ENCODE measurements around the gene TSBP1. TPM values are rescaled to one million over a fixed set of nuclear protein-coding genes. Genes with fewer than 3 reads are reported as not detected.
A peak's percentile ranks its signal among the peaks of the same experiment; 100 is the strongest.

The TSBP1 gene
- total and polyA plus RNA-seq, 2 of the 8 experiments (the other 6 are each of a cell fraction or from before 2014, with no cell fraction given) = not detected

DNA sequence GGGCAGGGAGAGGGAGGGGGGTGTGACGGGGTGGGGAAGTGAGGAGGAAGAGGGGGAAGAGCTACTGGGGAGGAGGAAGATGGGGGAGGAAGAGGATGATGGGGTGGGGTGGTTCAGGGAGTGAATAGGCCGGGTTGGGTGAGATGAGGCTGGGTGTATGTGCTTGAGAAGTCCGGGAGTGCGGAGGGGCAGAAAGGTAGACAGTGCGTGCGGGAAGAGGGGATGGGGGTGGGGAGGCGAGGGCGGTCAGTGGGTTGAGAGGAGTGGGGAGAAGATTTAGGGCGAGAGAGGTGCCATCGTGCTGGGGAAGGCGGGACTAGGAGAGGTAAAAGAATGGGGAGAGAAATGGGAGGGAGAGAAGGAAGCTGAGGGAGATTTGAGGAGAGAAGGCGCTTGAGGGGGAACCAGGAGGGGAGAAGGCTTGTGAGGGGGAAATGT is 116.9 kb downstream of the TSBP1 start:
- Histone ChIP-seq H2BK20ac (ENCODE audit: low read length) (0 out of 2 replicates have a peak overlapping the region, but pooled peaks have one; percentile 61), H4K20me1 (replicated peaks in 1 of 2; ENCODE audit: control insufficient read depth in 1 of 2, insufficient read depth in 2 of 2, low read length in 2 of 2) (no peaks in the 10 kb centered on the region), H4K5ac (ENCODE audit: insufficient read length, low read depth, low read length) (no peak overlapping the region), H3K27me3 (replicated peaks in 1 of 4; ENCODE audit: control insufficient read depth in 3 of 4, extremely low read depth in 1 of 4, insufficient read depth in 3 of 4, low read length in 3 of 4) (no peaks in the 10 kb centered on the region), H3K4me1 (replicated peaks in 1 of 4; ENCODE audit: control insufficient read depth in 3 of 4, insufficient read depth in 4 of 4, low read length in 3 of 4) (peaks cover 2 to 5% (median 3%) of the 10 kb centered on the region in 4 experiments; a peak in 4 of 7 replicates), H3K23ac (ENCODE audit: insufficient read length) (no peak overlapping the region), H3K9ac (replicated peaks in 1 of 4; ENCODE audit: extremely low read depth in 1 of 4, low read depth in 3 of 4, low read length in 3 of 4) (peak overlapping the region in 3 of 4 experiments; percentile 42 to 56 (median 44); a peak in 4 of 7 replicates), H3K56ac (replicated peaks; ENCODE audit: insufficient read length, low read depth, low read length) (peak overlapping the region; percentile 35), H3K23me2 (ENCODE audit: low read depth, low read length) (peaks cover 7% of the 10 kb centered on the region; the same call in 1 of the 2 replicates), H4K91ac (replicated peaks; ENCODE audit: insufficient read length, low read length) (peak overlapping the region; percentile 88), H3K18ac (ENCODE audit: extremely low read depth, low read length) (peak overlapping the region; percentile 60; the same call in 1 of the 2 replicates), H3K9me3 (ENCODE audit: insufficient read depth in 2 of 2, low read depth in 1 of 2, low read length in 1 of 2) (peaks cover 1 to 2% of the 10 kb centered on the region in 2 experiments; a peak in 2 of 4 replicates), H2BK15ac (ENCODE audit: low read length) (no peak overlapping the region), H3K79me2 (ENCODE audit: control insufficient read depth in 1 of 2, insufficient read depth in 2 of 2, low read length in 2 of 2) (no peaks in the 10 kb centered on the region), H3K27ac (ENCODE audit: low read depth, low read length) (no peak overlapping the region; the same call in 1 of the 2 replicates), H4K8ac (ENCODE audit: extremely low read depth, insufficient read depth, low read length) (no peak overlapping the region; the same call in 1 of the 2 replicates), H3K4me3 (ENCODE audit: extremely low read depth in 1 of 4, insufficient read depth in 2 of 4, low read depth in 3 of 4, low read length in 4 of 4) (peak overlapping the region; percentile 7 to 69 (median 38); a peak in 7 of 8 replicates), H3K79me1 (ENCODE audit: low read depth, low read length) (no peaks in the 10 kb centered on the region; the same call in 1 of the 2 replicates), H3K4me2 (ENCODE audit: insufficient read depth in 1 of 2, low read depth in 2 of 2, low read length in 2 of 2) (peak overlapping the region; percentile 62 to 64), H2AK5ac (ENCODE audit: low read depth, low read length) (no peak overlapping the region), H3K36me3 (ENCODE audit: control insufficient read depth in 2 of 4, insufficient read depth in 4 of 4, low read length in 3 of 4) (no peaks in the 10 kb centered on the region), H2AFZ (ENCODE audit: low read length) (peak overlapping the region; percentile 16; the same call in 1 of the 2 replicates), H2BK12ac (ENCODE audit: low read depth, low read length) (peak overlapping the region; percentile 27; the same call in 1 of the 2 replicates), H3K4ac (replicated peaks; ENCODE audit: insufficient read length, low read depth, low read length) (no peak overlapping the region), H3K14ac (ENCODE audit: insufficient read length) (no peak overlapping the region), H2BK5ac (ENCODE audit: low read depth, low read length) (peak overlapping the region; percentile 99), H2BK120ac (replicated peaks; ENCODE audit: low read depth, low read length) (no peak overlapping the region)
- TF ChIP-seq KDM4A (IDR thresholded peaks at IDR 0.05; ENCODE audit: low read depth, low read length, severe bottlenecking) (peak; percentile 37), PHF8 (conservative IDR thresholded peaks at IDR 0.05; ENCODE audit: low read depth, low read length) (peak; percentile 22; the same call in 1 of the 2 replicates), RXRA (IDR thresholded peaks at IDR 0.05; ENCODE audit: insufficient read depth, low read depth, low read length) (no peak)
- CTCF ChIA-PET (ENCODE audit: partially characterized antibody) = interaction anchor here (0.8 to 3.9 kb wide), 15 partner anchors 9 to 613 kb away, joined by 3 to 33 read pairs (median 4); partner anchors contain the start of gene BTNL2
- no CpG with 5 or more reads among the region's 12 CpGs for WGBS, 2 experiments (ENCODE audit: extremely low coverage in 1 of 2, insufficient coverage in 1 of 2, insufficient read length in 1 of 2, insufficient replicate concordance in 2 of 2, low coverage in 1 of 2, low lambda C conversion rate in 2 of 2, missing lambda C conversion rate in 1 of 2)
- peak in 1 of 2 experiments; percentile 66 for DNase-seq (ENCODE audit: low read depth in 1 of 2, low spot score in 2 of 2)
- FAIRE-seq = no peak
- POLR2A ChIA-PET (ENCODE audit: partially characterized antibody) = interaction anchor here (1.0 to 1.6 kb wide), 5 partner anchors 8 to 714 kb away, joined by 3 to 4 read pairs (median 4); no protein-coding TSS in a partner anchor
